ENCODE data around the gene ACAA2.

DNA sequence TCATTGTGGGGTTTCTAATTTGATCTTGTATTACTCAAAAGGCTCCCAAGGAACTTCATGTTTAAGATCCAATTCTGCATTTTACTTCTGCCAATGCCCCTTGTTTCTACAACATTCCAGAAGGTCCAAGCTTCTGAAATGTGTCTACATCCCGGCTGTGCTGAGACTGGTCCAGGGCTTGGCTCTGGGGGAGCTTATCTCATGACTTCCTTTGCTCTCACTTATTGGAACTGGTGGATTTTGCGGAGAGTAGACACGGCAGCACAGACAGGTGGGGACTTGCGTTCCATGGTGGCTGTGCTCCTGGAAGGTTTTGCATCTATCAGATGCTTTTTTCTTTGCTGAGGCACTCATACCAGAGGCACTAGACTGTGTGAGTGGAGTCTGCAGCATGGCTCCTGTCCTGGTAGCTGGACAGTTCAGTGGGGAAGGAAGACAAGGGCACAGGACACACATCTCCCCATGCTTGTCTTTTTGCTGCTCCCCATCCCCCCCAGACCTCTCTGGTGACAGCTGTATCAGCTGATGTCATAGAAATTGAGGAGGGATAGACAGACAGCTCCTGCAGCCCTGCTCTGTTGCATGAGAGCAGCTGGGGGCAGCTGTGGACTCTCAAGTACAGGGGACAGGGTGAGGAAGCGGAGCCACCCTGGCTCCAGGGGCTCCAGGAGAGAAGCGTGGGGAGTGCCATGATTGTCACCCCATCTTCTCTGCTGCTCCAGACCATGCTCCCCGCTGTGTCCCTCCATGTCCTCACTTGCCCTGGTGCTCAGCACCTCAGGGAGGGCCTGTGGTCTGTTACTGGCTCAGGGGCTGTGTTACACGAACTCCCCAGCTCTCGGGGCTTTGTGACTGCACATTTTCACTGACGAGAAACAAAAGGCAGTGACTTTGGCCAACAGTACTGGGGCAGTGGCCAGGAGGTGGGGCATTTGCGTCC, 46.0 kb downstream of the ACAA2 start:
- no peak for TF ChIP-seq CTCF (IDR thresholded peaks at IDR 0.05)
- TF ChIP-seq POLR2A (IDR thresholded peaks at IDR 0.05), result no peak
